Endodermal cell (in vitro differentiated cells): ENCODE data around the gene NCOA3. TPM values are rescaled to one million over a fixed set of nuclear protein-coding genes. Genes with fewer than 3 reads are reported as not detected.

Experiments used
- DNase-seq: peaks from one replicate; pipeline ENCODE4 v3.0.0-alpha.2; 2017
- H3K27ac ChIP-seq: 2 replicates; pipeline ENCODE4 v1.5.1; 2013; ENCODE audit warnings: mild to moderate bottlenecking, low read depth, low read length, moderate library complexity
- H3K27me3 ChIP-seq: 2 replicates; pipeline ENCODE4 v1.6.1; 2013; ENCODE audit warnings: mild to moderate bottlenecking, low read length, moderate library complexity; ENCODE audit not compliant: insufficient read depth, control insufficient read depth, poor library complexity, severe bottlenecking
- H3K36me3 ChIP-seq: 2 replicates; pipeline ENCODE4 v1.7.0; 2013; ENCODE audit warnings: mild to moderate bottlenecking, low read length, moderate library complexity; ENCODE audit not compliant: control insufficient read depth, insufficient read depth
- H3K4me1 ChIP-seq: one replicate; pipeline ENCODE4 v1.7.0; 2013; ENCODE audit warnings: low read length; ENCODE audit not compliant: control insufficient read depth, insufficient read depth
- H3K4me3 ChIP-seq: 2 replicates; pipeline ENCODE4 v1.5.1; 2013; ENCODE audit warnings: mild to moderate bottlenecking, low read length, moderate library complexity
- H3K9ac ChIP-seq: 2 replicates; pipeline ENCODE4 v1.6.1; 2013; ENCODE audit warnings: mild to moderate bottlenecking, low read length, moderate library complexity; ENCODE audit not compliant: poor library complexity, severe bottlenecking; ENCODE audit errors: extremely low read depth
- H3K9me3 ChIP-seq: 2 replicates; pipeline ENCODE4 v1.6.1; 2013; ENCODE audit warnings: mild to moderate bottlenecking, low read length, moderate library complexity; ENCODE audit not compliant: control insufficient read depth
- H3K27ac Mint-ChIP-seq: 2 replicates; pipeline ENCODE4 v1.8.0; 2020; ENCODE audit warnings: mixed read lengths
- H3K27me3 Mint-ChIP-seq: 2 replicates; pipeline ENCODE4 v1.8.0; 2021; ENCODE audit warnings: mild to moderate bottlenecking, mixed read lengths; ENCODE audit not compliant: insufficient read depth
- H3K36me3 Mint-ChIP-seq: 2 replicates; pipeline ENCODE4 v1.8.0; 2020; ENCODE audit warnings: low read depth, mixed read lengths
- H3K4me1 Mint-ChIP-seq: 2 replicates; pipeline ENCODE4 v1.8.0; 2020; ENCODE audit warnings: mixed read lengths
- H3K4me3 Mint-ChIP-seq: 2 replicates; pipeline ENCODE4 v1.8.0; 2020; ENCODE audit warnings: mild to moderate bottlenecking, moderate library complexity, mixed read lengths
- H3K9me3 Mint-ChIP-seq: 2 replicates; pipeline ENCODE4 v1.8.0; 2020; ENCODE audit warnings: mild to moderate bottlenecking, mixed read lengths
- WGBS, 2 experiments: methylation state at CpG; one replicate each; pipeline versions ENCODE4 v1.1.5 to v1.1.7; 2013; ENCODE audit warnings: missing lambda C conversion rate in 2 of 2, mixed read lengths in 1 of 2; ENCODE audit not compliant: insufficient coverage in 1 of 2, insufficient read length in 1 of 2; 5-methylcytosine and 5-hydroxymethylcytosine counted together
- total RNA-seq, 2 donors: library from RNA; stranded (reverse); fragmentation: NEBNext Ultra II Directional in 1 of 2; extraction: Animal tissue kit (Norgen Biotek cat#: 25700) in 1 of 2; gene quantifications; 2 replicates in 1 of 2; 3 replicates in 1 of 2; pipeline ENCODE4 v1.2.1, GENCODE V29; 2021
- TF ChIP-seq, protein P1 (sequence below): fragments of 200-600 bp; sonication (generic); conservative IDR thresholded peaks from 2 replicates; pipeline ENCODE4 v1.5.0; 2021; ENCODE audit warnings: antibody characterized with exemption, mild to moderate bottlenecking

The NCOA3 gene
- total RNA-seq, 2 donors from 2014 or later = 38.6 TPM

- H3K4me1 ChIP-seq = peaks cover 8% of the 10 kb centered on the region
- DNase-seq = no peak
- no peak overlapping the region for H3K27ac Mint-ChIP-seq
- H3K9me3 Mint-ChIP-seq = peaks cover 2% of the 10 kb centered on the region
- peak overlapping the region; percentile 38 for H3K27ac ChIP-seq
- H3K4me3 Mint-ChIP-seq = no peak overlapping the region
- H3K27me3 Mint-ChIP-seq = no peaks in the 10 kb centered on the region
- TF ChIP-seq, protein P1, sequence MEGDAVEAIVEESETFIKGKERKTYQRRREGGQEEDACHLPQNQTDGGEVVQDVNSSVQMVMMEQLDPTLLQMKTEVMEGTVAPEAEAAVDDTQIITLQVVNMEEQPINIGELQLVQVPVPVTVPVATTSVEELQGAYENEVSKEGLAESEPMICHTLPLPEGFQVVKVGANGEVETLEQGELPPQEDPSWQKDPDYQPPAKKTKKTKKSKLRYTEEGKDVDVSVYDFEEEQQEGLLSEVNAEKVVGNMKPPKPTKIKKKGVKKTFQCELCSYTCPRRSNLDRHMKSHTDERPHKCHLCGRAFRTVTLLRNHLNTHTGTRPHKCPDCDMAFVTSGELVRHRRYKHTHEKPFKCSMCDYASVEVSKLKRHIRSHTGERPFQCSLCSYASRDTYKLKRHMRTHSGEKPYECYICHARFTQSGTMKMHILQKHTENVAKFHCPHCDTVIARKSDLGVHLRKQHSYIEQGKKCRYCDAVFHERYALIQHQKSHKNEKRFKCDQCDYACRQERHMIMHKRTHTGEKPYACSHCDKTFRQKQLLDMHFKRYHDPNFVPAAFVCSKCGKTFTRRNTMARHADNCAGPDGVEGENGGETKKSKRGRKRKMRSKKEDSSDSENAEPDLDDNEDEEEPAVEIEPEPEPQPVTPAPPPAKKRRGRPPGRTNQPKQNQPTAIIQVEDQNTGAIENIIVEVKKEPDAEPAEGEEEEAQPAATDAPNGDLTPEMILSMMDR = no peak
- H3K36me3 Mint-ChIP-seq = peaks cover 4% of the 10 kb centered on the region
- no peak overlapping the region for H3K9ac ChIP-seq
- peaks cover 5% of the 10 kb centered on the region for H3K36me3 ChIP-seq
- 38 to 61% methylated on average over 1 to 7 of the region's 7 CpGs for WGBS, 2 experiments
- H3K4me3 ChIP-seq = no peak overlapping the region
- peaks cover 35% of the 10 kb centered on the region for H3K4me1 Mint-ChIP-seq
- H3K27me3 ChIP-seq = no peaks in the 10 kb centered on the region
- no peaks in the 10 kb centered on the region for H3K9me3 ChIP-seq
These were observed 56.1 kb downstream of the NCOA3 start for GRCh38 chr20:47557791-47558190.

- H3K9me3 Mint-ChIP-seq = peaks cover 2% of the 10 kb centered on the region
- WGBS, 2 experiments = 86 to 90% methylated on average over 6 to 10 of the region's 10 CpGs
- no peak overlapping the region for H3K9ac ChIP-seq
These were observed 56.8 kb downstream of the NCOA3 start for GRCh38 chr20:47558295-47559066.

DNA sequence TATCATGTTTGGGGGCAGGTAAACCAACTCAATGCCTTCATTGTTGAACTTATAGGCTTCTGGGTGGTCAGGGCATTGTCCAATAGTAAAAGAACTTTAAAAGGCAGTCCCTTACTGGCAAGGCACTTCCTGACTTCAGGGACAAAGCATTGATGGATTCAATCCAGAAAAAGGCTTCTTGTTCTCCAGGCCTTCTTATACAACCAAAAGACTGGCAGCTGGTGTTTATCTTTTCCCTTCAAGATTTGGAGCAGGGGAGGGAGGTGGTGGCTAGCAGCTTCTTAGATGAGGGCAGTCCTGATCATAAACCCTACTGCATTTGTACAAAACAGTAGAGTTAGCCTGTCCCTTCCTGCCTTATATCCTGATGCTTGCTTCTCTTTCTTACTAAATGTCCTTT is 57.5 kb downstream of the NCOA3 start:
- Histone ChIP-seq H3K4me3 (no peak overlapping the region), H3K27ac (peak overlapping the region; percentile 66), H3K4me1 (peaks cover 8% of the 10 kb centered on the region), H3K9me3 (no peaks in the 10 kb centered on the region), H3K9ac (no peak overlapping the region), H3K36me3 (peaks cover 5% of the 10 kb centered on the region), H3K27me3 (no peaks in the 10 kb centered on the region)
- DNase-seq = no peak
- Mint-ChIP-seq H3K4me3 (no peak overlapping the region), H3K27me3 (no peaks in the 10 kb centered on the region), H3K27ac (no peak overlapping the region), H3K4me1 (peaks cover 35% of the 10 kb centered on the region), H3K9me3 (peaks cover 2% of the 10 kb centered on the region), H3K36me3 (peaks cover 4% of the 10 kb centered on the region)
- TF ChIP-seq, protein P1 = no peak

More at GRCh38 chr20:47558295-47559066, 56.8 kb downstream of the NCOA3 start:
- Histone ChIP-seq H3K9me3 (no peaks in the 10 kb centered on the region), H3K27ac (peak overlapping the region; percentile 66), H3K36me3 (peaks cover 5% of the 10 kb centered on the region), H3K4me3 (no peak overlapping the region), H3K4me1 (peaks cover 8% of the 10 kb centered on the region), H3K27me3 (no peaks in the 10 kb centered on the region)
- Mint-ChIP-seq H3K36me3 (peaks cover 4% of the 10 kb centered on the region), H3K4me3 (no peak overlapping the region), H3K27ac (no peak overlapping the region), H3K27me3 (no peaks in the 10 kb centered on the region), H3K4me1 (peaks cover 35% of the 10 kb centered on the region)
- no peak for DNase-seq
- TF ChIP-seq, protein P1 = no peak
